LNCaP clone FGC (cell line): ENCODE data around the gene LYST.

Source experiments
- DNase-seq: peaks from one replicate; pipeline ENCODE4 v3.0.0-alpha.2; 2011; ENCODE audit warnings: low read depth
- H3K4me3 ChIP-seq: 2 replicates; pipeline ENCODE4 v1.5.1; 2011; ENCODE audit warnings: mild to moderate bottlenecking, low read depth, low read length, control low read depth
- CTCF ChIP-seq: IDR thresholded peaks from 2 replicates; pipeline ENCODE4 v1.5.1; 2012; ENCODE audit warnings: mild to moderate bottlenecking; ENCODE audit not compliant: control insufficient read depth, insufficient read depth; ENCODE audit errors: extremely low read depth

Gene LYST

GRCh38 chr1:235632506-235633401 lies 234.0 kb downstream of the LYST start:
- no peak overlapping the region for H3K4me3 ChIP-seq
- TF ChIP-seq CTCF, result no peak
- DNase-seq, result no peak

DNA sequence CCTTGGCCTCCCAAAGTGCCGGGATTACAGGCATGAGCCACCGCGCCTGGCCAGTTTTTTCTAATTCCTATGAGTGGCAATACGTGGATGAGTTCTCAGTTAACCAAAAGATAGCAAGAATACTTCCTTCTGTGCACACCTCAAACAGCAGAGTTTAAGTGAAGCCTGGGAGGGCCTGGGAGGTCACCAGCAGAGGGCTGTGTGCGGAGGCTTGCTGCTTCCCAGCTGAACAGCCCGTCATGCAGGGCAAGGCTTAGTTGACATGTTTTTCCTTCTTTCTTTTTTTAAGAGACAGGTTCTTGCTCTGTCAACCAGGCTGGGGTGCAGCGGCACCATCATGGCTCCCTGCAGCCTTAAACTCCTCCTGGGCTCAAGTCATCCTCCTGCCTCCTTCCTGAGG lies 234.9 kb downstream of the LYST start:
- no peak for TF ChIP-seq CTCF
- no peak overlapping the region for H3K4me3 ChIP-seq
- DNase-seq, result no peak

DNA sequence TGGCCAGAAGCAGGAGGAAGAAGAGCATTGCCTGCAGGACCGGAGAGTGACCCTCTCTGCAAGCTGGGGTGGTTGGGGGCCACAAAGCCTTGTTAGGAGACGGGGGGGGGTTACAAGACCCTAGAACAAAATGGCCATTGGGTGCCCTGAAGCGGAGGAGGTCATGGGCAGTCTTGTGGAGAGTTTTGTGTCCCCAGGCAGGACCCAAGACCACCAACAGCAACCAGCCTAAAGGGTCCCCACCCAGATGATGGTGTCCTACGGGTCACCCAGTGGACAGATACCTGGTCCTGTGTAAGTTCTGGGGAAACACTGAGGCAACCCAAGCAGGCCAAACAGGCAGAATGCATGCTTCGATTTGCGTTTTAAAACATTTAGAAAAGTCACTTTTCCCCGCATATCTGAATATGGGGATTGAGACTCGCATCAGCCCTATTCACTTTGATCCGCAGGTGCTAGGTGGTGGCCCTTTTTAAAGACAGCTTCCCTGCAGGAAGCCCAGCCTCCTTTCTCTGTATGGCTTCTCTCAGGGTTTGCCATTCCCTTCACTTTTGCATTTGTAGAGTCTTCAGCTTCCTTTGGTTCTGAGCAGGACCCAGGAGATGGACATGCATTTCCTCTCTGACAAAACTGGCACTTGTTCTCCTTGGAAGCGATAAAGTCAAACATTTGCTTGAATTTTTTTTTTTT lies 238.2 kb downstream of the LYST start:
- H3K4me3 ChIP-seq, result no peak overlapping the region
- no peak for DNase-seq
- TF ChIP-seq CTCF, result no peak

DNA sequence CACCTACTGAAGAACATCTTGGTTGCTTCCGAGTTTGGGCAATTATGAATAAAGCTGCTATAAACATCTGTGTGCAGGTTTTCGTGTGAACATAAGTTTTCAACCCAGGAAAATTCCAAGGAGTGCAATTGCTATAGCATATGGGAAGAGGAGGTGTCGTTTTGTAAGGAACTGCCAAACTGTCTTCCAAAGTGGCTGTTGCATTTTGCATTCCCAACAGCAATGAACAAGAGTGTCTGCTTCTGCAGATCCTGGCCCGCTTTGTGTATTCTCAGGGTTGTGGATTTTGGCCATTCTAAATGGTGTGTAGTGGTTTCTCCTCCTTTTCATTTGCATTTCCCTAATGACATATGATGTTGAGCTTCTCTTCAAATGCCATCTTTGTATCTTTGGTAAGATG lies 240.9 kb downstream of the LYST start:
- DNase-seq, result no peak
- no peak for TF ChIP-seq CTCF
- H3K4me3 ChIP-seq, result no peak overlapping the region

DNA sequence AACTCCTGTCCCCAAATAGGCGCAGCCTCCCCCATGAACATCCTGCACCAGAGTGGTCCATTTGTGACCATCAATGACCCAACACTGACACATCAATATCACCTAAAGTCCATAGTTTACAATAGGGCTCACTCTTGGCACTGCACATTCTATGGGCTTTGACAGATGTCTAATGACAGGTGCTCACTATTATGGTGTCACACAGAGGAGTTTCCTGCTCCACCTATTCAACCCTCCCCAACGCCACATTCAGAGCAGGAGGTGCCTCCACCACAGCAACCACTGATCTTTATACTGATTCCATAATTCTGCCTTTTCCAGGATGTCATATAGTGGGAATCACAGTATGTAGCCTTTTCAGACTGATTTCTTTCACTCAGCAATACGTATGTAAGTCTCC lies 241.4 kb downstream of the LYST start:
- no peak overlapping the region for H3K4me3 ChIP-seq
- no peak for TF ChIP-seq CTCF
- DNase-seq, result no peak

DNA sequence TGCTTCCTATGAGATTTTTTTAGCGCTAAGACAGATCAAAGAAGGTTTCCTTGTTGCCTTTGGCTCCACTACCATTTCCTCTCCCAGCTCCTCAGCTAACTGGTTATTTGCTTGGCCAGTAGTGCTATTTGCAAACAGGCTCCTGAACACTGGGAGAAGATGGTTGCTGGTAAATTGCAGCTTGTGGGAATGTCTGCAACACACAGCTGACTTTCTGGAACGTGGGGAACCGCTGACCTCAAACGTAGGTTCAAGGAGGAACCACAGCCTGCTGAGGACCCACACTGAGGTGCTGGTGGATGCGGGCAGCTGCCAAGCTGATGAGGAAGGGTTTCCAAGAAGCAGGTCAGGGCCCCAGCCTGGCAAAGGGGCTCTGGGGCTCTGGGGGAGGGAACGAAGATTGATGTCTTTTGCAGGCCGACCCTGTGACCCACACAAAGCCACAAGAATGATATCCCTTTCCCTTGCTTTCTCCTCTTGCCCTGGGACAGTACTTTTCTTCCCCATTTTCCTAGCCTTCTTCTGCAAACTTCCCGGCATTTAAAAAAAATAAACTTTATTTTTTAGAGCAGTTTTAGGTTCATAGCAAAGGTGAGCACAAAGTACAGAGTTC lies 241.9 kb downstream of the LYST start:
- TF ChIP-seq CTCF, result no peak
- H3K4me3 ChIP-seq, result no peak overlapping the region
- DNase-seq, result peak; percentile 41
